HFFc6 (cell line): ENCODE data around the gene RBCK1. TPM values are rescaled to one million over a fixed set of nuclear protein-coding genes. Genes with fewer than 3 reads are reported as not detected.

Experiments used
- DNase-seq: peaks from one replicate; pipeline ENCODE4 v3.0.0-alpha.2; 2018
- H3K27ac Mint-ChIP-seq: 2 replicates; pipeline ENCODE4 v1.8.0; 2020; ENCODE audit warnings: mild to moderate bottlenecking, mixed read lengths
- H3K27me3 Mint-ChIP-seq: 2 replicates; pipeline ENCODE4 v1.8.0; 2021; ENCODE audit warnings: mild to moderate bottlenecking, moderate library complexity, mixed read lengths; ENCODE audit not compliant: insufficient read depth
- H3K36me3 Mint-ChIP-seq: 2 replicates; pipeline ENCODE4 v1.8.0; 2021; ENCODE audit warnings: low read depth, mixed read lengths
- H3K4me1 Mint-ChIP-seq: 2 replicates; pipeline ENCODE4 v1.8.0; 2020; ENCODE audit warnings: low read depth, mixed read lengths
- H3K4me3 Mint-ChIP-seq: 2 replicates; pipeline ENCODE4 v1.8.0; 2020; ENCODE audit warnings: mild to moderate bottlenecking, moderate library complexity, mixed read lengths
- H3K9me3 Mint-ChIP-seq: 2 replicates; pipeline ENCODE4 v1.8.0; 2020; ENCODE audit warnings: mild to moderate bottlenecking, mixed read lengths
- total RNA-seq, 6 experiments: library from RNA; stranded (reverse); fragmentation: NEBNext Ultra II Directional; extraction: Animal tissue kit (Norgen Biotek cat#: 25700); gene quantifications; 2 replicates in 1 of 6; 3 replicates in 5 of 6; pipeline ENCODE4 v1.2.3, GENCODE V29; 2021
- TF ChIP-seq, protein P1 (sequence below): fragments of 200-600 bp; sonication (generic); IDR thresholded peaks from 2 replicates; pipeline ENCODE4 v1.5.0; 2021; ENCODE audit warnings: antibody characterized with exemption, mild to moderate bottlenecking

The RBCK1 gene
- total RNA-seq, 6 experiments from 2014 or later, result 76.4 to 84.1 (median 77.2) TPM

DNA sequence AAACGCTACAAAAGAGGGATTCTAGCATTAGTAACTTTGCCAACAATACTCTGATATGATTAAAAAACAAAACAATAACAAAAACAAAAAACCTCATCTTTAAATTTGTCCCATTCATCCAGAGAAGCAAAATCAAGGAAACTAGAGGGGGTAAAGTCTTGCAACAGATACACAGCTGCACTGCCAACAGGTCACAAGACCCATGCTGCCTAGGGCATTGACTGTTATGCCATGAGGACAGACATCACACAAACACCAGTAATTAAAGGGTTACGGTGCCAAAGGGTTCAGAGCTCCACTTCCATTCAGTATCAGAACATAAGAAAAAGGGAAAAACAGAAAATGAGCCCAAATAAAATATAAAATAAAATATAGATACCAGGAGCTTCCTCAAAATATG, 52.6 kb downstream of the RBCK1 start:
- Mint-ChIP-seq H3K27me3 (no peaks in the 10 kb centered on the region; the same call in 1 of the 2 replicates), H3K36me3 (no peaks in the 10 kb centered on the region), H3K4me3 (peak overlapping the region; percentile 98), H3K27ac (peak overlapping the region; percentile 77), H3K4me1 (peaks cover 34% of the 10 kb centered on the region), H3K9me3 (no peaks in the 10 kb centered on the region)
- TF ChIP-seq, protein P1, sequence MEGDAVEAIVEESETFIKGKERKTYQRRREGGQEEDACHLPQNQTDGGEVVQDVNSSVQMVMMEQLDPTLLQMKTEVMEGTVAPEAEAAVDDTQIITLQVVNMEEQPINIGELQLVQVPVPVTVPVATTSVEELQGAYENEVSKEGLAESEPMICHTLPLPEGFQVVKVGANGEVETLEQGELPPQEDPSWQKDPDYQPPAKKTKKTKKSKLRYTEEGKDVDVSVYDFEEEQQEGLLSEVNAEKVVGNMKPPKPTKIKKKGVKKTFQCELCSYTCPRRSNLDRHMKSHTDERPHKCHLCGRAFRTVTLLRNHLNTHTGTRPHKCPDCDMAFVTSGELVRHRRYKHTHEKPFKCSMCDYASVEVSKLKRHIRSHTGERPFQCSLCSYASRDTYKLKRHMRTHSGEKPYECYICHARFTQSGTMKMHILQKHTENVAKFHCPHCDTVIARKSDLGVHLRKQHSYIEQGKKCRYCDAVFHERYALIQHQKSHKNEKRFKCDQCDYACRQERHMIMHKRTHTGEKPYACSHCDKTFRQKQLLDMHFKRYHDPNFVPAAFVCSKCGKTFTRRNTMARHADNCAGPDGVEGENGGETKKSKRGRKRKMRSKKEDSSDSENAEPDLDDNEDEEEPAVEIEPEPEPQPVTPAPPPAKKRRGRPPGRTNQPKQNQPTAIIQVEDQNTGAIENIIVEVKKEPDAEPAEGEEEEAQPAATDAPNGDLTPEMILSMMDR, result no peak
- no peak for DNase-seq

DNA sequence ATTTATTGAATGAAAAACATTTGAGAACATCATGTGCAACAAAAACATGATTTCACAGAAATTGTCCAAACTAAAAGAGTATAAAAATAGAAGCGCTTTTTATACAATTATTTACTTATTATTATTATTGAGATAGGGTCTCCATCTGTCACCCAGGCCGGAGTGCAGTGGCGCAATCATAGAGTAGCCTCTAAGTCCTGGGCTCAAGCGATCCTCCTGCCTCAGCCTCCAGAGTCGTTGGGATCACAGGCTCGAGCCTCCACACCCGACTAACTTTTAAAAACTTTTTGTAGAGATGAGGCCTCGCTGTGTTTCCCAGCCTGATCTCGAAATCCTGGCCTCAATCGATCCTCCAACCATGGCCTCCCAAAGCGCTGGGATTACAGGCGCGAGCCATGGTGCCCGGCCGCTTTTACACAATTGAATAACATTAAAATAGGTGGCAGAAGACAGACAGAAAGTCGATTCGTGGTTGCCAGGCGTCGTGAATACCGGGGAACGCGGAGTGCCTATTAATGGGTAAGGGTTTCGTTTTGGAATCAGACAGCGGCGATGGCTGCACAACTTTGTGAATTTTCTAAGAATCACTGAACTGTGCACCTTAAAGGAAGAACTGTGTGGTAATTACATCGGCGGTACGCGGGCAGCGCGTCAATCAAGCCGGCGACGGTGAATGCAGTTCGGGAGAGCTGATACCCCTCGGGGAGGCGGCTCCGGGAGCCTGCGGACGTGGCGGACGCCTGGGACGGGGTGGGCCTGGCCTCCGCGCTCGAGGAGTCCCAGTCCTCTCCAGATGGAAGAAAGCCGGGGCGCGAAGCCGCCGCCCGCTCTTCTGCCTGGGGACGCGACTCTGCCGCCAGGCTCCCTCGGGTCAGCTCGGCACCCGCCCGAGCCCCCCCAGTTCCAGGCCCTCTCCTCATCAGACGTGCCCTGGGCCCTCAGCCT, 53.4 kb downstream of the RBCK1 start:
- TF ChIP-seq, protein P1, result no peak
- H3K4me3 Mint-ChIP-seq, result peak overlapping the region; percentile 98
- peaks cover 34% of the 10 kb centered on the region for H3K4me1 Mint-ChIP-seq
- no peaks in the 10 kb centered on the region for H3K36me3 Mint-ChIP-seq
- peak; percentile 32 for DNase-seq
- peak overlapping the region; percentile 97 for H3K27ac Mint-ChIP-seq
- H3K27me3 Mint-ChIP-seq, result no peaks in the 10 kb centered on the region; the same call in none of the 2 replicates
- H3K9me3 Mint-ChIP-seq, result no peaks in the 10 kb centered on the region

DNA sequence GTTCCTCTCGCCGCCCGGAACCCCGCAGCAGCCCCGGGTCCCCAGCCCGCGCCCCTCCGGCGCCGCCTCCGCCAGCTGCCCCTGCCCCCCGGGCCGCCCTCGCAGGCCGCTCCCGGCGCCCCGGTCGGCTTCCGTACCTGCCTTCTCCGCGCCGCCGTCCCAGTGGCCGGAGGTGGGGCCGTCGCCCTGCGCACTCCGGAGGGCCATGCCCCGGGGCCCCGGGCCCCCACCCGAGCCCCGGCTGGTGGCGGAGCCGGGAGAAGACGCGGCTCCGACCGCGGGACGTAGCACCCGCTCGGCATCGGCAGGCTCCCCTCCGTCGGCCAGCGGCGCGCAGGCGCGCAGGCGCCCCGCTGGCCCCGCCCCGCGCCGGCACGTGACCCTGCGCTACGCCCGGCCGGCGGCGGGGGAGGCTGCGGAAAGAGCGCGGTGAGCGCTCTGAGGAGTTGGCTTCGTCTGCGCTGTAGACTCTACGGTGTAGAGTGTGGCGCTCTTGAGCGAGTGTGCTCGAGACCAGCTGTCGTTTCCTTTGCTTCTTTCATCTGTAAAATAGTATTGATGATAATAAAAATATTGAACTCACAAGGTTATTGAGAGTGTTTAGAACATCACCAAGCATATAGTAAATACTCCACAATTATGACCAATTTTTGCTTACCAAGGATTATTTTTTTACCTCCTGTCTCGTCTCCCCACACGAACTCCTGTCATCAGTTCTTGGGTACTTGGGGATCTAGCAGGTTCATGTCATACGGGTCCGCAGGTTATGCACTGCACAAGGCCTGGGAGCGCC, 54.3 kb downstream of the RBCK1 start, which contains the start of gene TBC1D20:
Gene TBC1D20 (minus strand): TSS at position 335 of the 793 bp plus-strand sequence. CDS start 128 bp downstream, at position 207.
- peak; percentile 72 for DNase-seq
- peaks cover 34% of the 10 kb centered on the region for H3K4me1 Mint-ChIP-seq
- TF ChIP-seq, protein P1, result peak; percentile 32; the same call in 1 of the 2 replicates
- peaks cover 2% of the 10 kb centered on the region for H3K36me3 Mint-ChIP-seq
- peak within 1 kb of the TSS; percentile 98 for H3K4me3 Mint-ChIP-seq
- H3K9me3 Mint-ChIP-seq, result peaks cover 3% of the 10 kb centered on the region; the same call in 1 of the 2 replicates
- peaks cover 8% of the 10 kb centered on the region for H3K27me3 Mint-ChIP-seq
- peak within 1 kb of the TSS; percentile 97 for H3K27ac Mint-ChIP-seq

DNA sequence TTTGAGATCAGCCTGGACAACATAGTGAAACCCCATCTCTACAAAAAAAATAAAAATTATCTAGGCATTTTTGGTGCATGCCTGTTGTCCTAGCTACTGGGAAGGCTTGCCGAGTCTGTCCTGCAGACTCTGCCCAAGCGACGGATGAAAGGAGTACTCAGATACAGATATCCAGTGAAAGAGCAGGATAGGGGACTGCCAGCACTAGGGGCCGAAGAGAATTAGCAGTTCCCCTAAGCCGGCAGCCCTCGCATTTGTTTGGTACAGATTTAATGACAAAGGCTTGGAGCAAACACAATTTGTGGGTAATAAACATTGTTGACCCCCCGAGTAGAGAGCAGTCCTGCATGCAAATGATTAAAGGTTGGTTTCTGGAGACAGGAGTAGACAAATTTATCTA, 59.7 kb downstream of the RBCK1 start:
- H3K36me3 Mint-ChIP-seq, result peaks cover 15% of the 10 kb centered on the region
- no peak for DNase-seq
- H3K27ac Mint-ChIP-seq, result no peak overlapping the region
- TF ChIP-seq, protein P1, result no peak
- no peak overlapping the region for H3K4me3 Mint-ChIP-seq
- peaks cover 22% of the 10 kb centered on the region for H3K27me3 Mint-ChIP-seq
- H3K9me3 Mint-ChIP-seq, result peaks cover 28% of the 10 kb centered on the region
- peaks cover 6% of the 10 kb centered on the region for H3K4me1 Mint-ChIP-seq

DNA sequence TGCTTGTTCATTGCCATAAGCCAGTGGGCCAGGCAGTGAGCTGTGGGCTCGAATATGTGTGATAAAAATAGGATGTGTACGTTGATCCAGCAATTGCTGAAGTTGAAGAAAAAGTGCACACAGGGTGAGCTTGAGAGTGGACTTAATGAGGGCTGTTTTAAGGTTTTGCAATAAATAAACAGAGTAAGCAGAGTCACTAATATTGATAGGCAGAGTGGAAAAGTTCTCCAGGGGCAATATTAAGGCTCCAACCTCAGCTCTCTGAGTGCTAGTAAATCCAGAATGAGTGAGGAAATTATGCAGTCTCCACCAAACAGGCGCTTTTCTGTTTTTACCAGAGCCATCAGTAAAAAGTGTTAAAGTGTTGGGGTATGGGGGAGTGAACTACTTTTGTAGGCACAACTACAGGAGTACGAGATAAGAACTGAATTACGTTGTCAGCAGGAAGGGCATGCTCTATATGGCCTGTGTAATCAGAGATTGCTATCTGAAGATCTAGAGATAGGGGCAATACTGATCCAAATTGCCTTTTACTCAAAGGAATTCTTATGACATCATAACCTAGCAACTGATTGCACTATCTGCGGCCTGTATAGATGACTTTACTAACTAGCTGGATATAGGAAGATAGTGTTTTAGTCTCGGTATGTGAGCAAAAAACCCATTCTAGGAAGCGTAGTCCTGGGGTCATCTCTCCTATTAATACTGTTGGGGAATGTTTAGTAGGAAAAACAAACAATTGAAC, 61.8 kb downstream of the RBCK1 start:
- Mint-ChIP-seq H3K4me3 (no peak overlapping the region), H3K4me1 (no peaks in the 10 kb centered on the region), H3K36me3 (peaks cover 25% of the 10 kb centered on the region), H3K27me3 (peaks cover 22% of the 10 kb centered on the region), H3K27ac (no peak overlapping the region), H3K9me3 (peaks cover 28% of the 10 kb centered on the region)
- DNase-seq, result no peak
- TF ChIP-seq, protein P1, result no peak
